M059J (cell line): ENCODE data around the gene NR6A1. TPM values are rescaled to one million over a fixed set of nuclear protein-coding genes. Genes with fewer than 3 reads are reported as not detected.
"Not testable (repeated sequence)": the region's sequence is repeated elsewhere in the genome, so short reads cannot be mapped to it uniquely, and the experiment has no call there.

Experiments
- DNase-seq: peaks from one replicate; pipeline ENCODE4 v3.0.0-alpha.2; 2012; ENCODE audit warnings: low read depth
- total RNA-seq: library from RNA; depleted of rRNA; stranded (reverse); fragments of >200 nt; shearing (Covaris generic); gene quantifications from 2 replicates; pipeline ENCODE4 v1.2.3, GENCODE V29; 2014

The NR6A1 gene
- total RNA-seq, 1 experiment from 2014 or later: 1.4 TPM

GRCh38 chr9:124760719-124761118, 10.4 kb downstream of the NR6A1 start:
- DNase-seq: no peak

- no peak for DNase-seq
These were observed 11.8 kb downstream of the NR6A1 start for GRCh38 chr9:124759327-124759726.

GRCh38 chr9:124758691-124759090, 12.4 kb downstream of the NR6A1 start:
- peak; percentile 63 for DNase-seq

- DNase-seq: no peak
These were observed 13.1 kb downstream of the NR6A1 start for GRCh38 chr9:124758061-124758460.

- DNase-seq: no peak
These were observed 13.5 kb downstream of the NR6A1 start for GRCh38 chr9:124757616-124758015.

GRCh38 chr9:124756011-124756410, 15.1 kb downstream of the NR6A1 start:
- DNase-seq: no peak

- DNase-seq: no peak
These were observed 16.1 kb downstream of the NR6A1 start for GRCh38 chr9:124755061-124755460.

GRCh38 chr9:124754289-124754688, 16.8 kb downstream of the NR6A1 start:
- DNase-seq: peak; percentile 35

GRCh38 chr9:124752967-124753366, 18.1 kb downstream of the NR6A1 start:
- DNase-seq: peak; percentile 84

GRCh38 chr9:124749781-124750180, 21.3 kb downstream of the NR6A1 start:
- no peak for DNase-seq

- DNase-seq: no peak
These were observed 21.8 kb downstream of the NR6A1 start for GRCh38 chr9:124749284-124749683.

- peak; percentile 34 for DNase-seq
These were observed 24.0 kb downstream of the NR6A1 start for GRCh38 chr9:124747065-124747464.

- peak; percentile 33 for DNase-seq
These were observed 27.3 kb downstream of the NR6A1 start for GRCh38 chr9:124743686-124744348.

- DNase-seq: no peak
These were observed 28.2 kb downstream of the NR6A1 start for GRCh38 chr9:124742940-124743339.

GRCh38 chr9:124741662-124742061, 29.4 kb downstream of the NR6A1 start:
- no peak for DNase-seq

- DNase-seq: no peak
These were observed 30.0 kb downstream of the NR6A1 start for GRCh38 chr9:124741149-124741548.

GRCh38 chr9:124739360-124739759, 31.8 kb downstream of the NR6A1 start:
- DNase-seq: no peak

GRCh38 chr9:124738075-124738474, 33.0 kb downstream of the NR6A1 start:
- not testable (repeated sequence) for DNase-seq

GRCh38 chr9:124735121-124735520, 36.0 kb downstream of the NR6A1 start:
- peak; percentile 80 for DNase-seq

- not testable (repeated sequence) for DNase-seq
These were observed 36.4 kb downstream of the NR6A1 start for GRCh38 chr9:124734741-124735083.

GRCh38 chr9:124733964-124734740, 37.0 kb downstream of the NR6A1 start:
- no peak for DNase-seq

- DNase-seq: no peak
These were observed 40.3 kb downstream of the NR6A1 start for GRCh38 chr9:124730772-124731171.

GRCh38 chr9:124726886-124727285, 44.2 kb downstream of the NR6A1 start:
- no peak for DNase-seq
